C4-2B (cell line): ENCODE data around the gene GPRIN1.

ENCODE experiments used
- H3K27ac ChIP-seq: fragments of 450-650 bp; 2 replicates; pipeline ENCODE4 v1.5.1; 2017
- CTCF ChIP-seq: fragments of 450-650 bp; conservative IDR thresholded peaks from 2 replicates; pipeline ENCODE4 v1.5.1; 2017; ENCODE audit warnings: mild to moderate bottlenecking
- ZFX ChIP-seq: fragments of 450-650 bp; IDR thresholded peaks from 2 replicates; pipeline ENCODE4 v1.6.1; 2017

Gene GPRIN1

GRCh38 chr5:176642675-176643490 is 32.9 kb upstream of the GPRIN1 start:
- no peak for TF ChIP-seq ZFX
- TF ChIP-seq CTCF: no peak
- H3K27ac ChIP-seq: no peak overlapping the region

DNA sequence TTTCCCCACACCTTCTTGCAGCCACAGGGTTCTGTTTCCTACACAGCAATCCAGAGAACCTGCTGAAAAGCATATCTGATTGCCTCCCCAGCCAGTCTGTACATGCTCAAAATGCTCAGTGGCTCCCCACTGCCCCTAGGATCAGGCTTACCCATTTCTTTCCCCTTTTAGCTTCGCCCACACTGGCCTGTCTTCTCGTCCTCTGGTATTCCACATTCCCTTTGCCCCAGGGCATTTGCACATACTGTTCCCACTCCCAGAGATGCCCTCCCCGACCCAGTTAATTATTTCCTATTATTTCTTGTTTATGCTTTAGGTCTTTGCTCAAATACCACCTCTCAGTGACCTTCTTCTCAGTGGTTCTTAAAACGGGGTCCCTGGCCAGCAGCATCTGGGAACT is 30.7 kb upstream of the GPRIN1 start:
- TF ChIP-seq CTCF: no peak
- TF ChIP-seq ZFX: no peak

DNA sequence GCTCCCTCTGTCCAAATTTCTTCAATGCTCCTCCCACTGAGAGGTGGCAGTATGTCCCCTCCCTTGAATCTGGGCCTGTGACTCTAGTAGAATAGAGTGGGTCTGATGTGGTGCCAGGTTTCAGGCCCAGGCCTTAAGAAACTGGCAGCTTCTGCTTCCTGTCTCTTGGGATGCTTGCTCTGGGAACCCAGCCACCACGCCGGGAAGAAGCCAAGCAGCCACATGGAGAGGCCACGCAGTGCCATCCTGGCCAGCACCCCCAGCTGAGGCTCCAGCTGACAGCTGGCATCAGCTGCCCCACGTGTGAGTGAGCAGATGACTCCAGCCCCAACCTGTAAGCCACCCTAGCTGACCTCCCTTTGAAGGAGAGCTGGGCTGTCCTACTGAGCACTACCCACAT is 30.0 kb upstream of the GPRIN1 start:
- H3K27ac ChIP-seq: no peak overlapping the region
- 0 out of 2 replicates have a peak, but pooled peaks have one; percentile 10 for TF ChIP-seq ZFX
- no peak for TF ChIP-seq CTCF

More for the DNA sequence above, 30.7 kb upstream of the GPRIN1 start:
- no peak overlapping the region for H3K27ac ChIP-seq

DNA sequence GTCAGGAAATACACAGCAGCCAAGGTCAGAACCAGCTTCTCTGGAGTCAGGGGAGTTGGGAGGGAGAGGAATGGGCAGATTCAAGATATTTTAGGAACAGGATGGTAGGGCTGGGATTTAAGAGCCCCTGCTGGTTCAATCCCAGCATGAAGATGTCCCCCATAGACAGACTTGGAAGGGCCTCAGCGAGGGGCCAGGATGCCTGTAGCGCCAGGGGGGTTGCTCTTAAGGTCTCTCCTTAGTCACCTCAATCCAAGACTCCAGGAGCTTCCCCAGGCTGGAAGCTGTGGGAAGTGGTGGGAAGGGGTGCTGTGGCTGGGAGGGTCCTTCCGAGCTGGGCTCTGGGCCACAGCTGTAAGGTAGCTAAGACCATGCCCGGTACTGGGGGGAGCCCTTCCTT is 29.3 kb upstream of the GPRIN1 start:
- no peak for TF ChIP-seq ZFX
- no peak for TF ChIP-seq CTCF
- H3K27ac ChIP-seq: no peak overlapping the region

DNA sequence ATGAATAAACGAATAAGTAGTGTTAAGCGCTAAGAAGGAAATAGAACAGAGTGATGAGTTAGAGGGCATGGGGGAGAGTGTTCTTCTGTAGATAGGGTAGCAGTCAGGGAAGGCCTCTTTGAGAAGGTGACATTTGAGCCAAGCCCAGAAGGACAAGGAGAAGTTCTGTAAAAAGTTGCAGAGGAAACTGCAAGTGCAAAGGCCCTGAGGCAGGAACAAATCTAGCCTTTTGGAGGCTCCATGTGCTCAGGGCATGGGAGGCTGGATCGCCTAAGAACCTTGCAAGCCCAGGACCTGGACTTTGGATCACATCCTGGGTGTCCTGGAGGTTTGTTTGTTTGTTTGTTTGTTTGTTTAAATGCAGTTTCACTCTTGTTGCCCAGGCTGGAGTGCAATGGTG is 28.5 kb upstream of the GPRIN1 start:
- no peak overlapping the region for H3K27ac ChIP-seq
- TF ChIP-seq CTCF (no peak), ZFX (no peak)

GRCh38 chr5:176637556-176637955 is 27.6 kb upstream of the GPRIN1 start:
- TF ChIP-seq CTCF: no peak
- no peak for TF ChIP-seq ZFX
- H3K27ac ChIP-seq: no peak overlapping the region

DNA sequence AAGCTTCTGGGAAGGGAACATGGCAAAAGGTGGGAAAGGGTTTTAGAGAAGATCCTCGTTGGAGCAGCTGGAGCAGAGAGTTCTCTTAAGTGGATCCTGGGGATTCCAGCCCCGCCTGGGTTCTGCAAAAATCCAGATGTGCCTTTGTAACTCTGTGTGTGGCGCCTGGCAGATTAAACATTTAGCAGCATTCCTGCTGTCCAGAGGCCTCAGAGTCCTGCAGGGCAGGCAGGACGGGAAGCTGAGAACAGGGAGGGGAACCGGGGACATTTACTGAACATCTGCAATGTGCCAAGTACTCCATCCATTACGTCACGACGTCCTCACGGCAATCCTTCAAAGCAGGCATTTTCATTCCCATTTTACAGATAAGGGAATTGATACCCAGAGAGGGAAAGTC is 26.5 kb upstream of the GPRIN1 start:
- TF ChIP-seq ZFX (no peak), CTCF (no peak)

More for the DNA sequence above, 26.5 kb upstream of the GPRIN1 start:
- H3K27ac ChIP-seq: no peak overlapping the region
